ENCODE results near the gene KRTAP10-12. TPM values are rescaled to one million over a fixed set of nuclear protein-coding genes. Genes with fewer than 3 reads are reported as not detected.

KRTAP10-12 gene
- total and polyA plus RNA-seq, 4 experiments from 2014 or later, result not detected

GRCh38 chr21:44691686-44692085 is 5.3 kb upstream of the KRTAP10-12 start:
- Mint-ChIP-seq H3K27ac (peak overlapping the region in 1 of 7 donors; percentile 20), H3K4me1 (peaks cover 1 to 22% (median 8%) of the 10 kb centered on the region in 4 donors), H3K36me3 (peaks cover 2 to 7% of the 10 kb centered on the region in 2 donors), H3K4me3 (no peak overlapping the region), H3K9me3 (peaks cover 2 to 19% (median 10%) of the 10 kb centered on the region in 8 donors), H3K27me3 (peaks cover 7 to 9% of the 10 kb centered on the region in 2 donors)
- H3K9me3 ChIP-seq (ENCODE audit: control insufficient read depth in 1 of 2, low read length in 2 of 2), result no peaks in the 10 kb centered on the region
- ChIA-PET CTCF (ENCODE audit: partially characterized antibody) (interaction anchor here (1.0 to 2.0 kb wide), 2 partner anchors 51 to 181 kb away, joined by 5 to 7 read pairs; no protein-coding TSS in a partner anchor), POLR2A (ENCODE audit: partially characterized antibody) (interaction anchor here (1.5 to 2.2 kb wide), 2 partner anchors 9 to 34 kb away, joined by 4 to 7 read pairs; partner anchors contain the start of genes KRTAP12-1 and KRTAP12-3)
- no peak overlapping the region for H3K4me3 ChIP-seq (ENCODE audit: low read length in 2 of 2)
- H3K36me3 ChIP-seq (ENCODE audit: insufficient read depth, low read length), result no peaks in the 10 kb centered on the region
- intact Hi-C loops (cut with micrococcal nuclease), result no loop called here
- H3K27me3 ChIP-seq (ENCODE audit: insufficient read depth, low read length), result no peaks in the 10 kb centered on the region
- no peak for DNase-seq
- H3K4me1 ChIP-seq (ENCODE audit: insufficient read depth, low read length), result no peaks in the 10 kb centered on the region
- H3K27ac ChIP-seq (ENCODE audit: low read depth, low read length), result no peak overlapping the region

- ChIA-PET POLR2A (ENCODE audit: partially characterized antibody) (interaction anchor here (2.2 kb wide), 1 partner anchor 35 kb away, joined by 7 read pairs; the partner anchor contains the start of gene KRTAP12-3), CTCF (ENCODE audit: partially characterized antibody) (interaction anchor here (2.0 kb wide), 1 partner anchor 183 kb away, joined by 7 read pairs; no protein-coding TSS in a partner anchor)
- H3K9me3 ChIP-seq (ENCODE audit: control insufficient read depth in 1 of 2, low read length in 2 of 2), result no peaks in the 10 kb centered on the region
- DNase-seq, result no peak
- Mint-ChIP-seq H3K4me3 (no peak overlapping the region), H3K27ac (peak overlapping the region in 1 of 7 donors; percentile 16), H3K36me3 (peaks cover 2 to 7% of the 10 kb centered on the region in 2 donors), H3K9me3 (peaks cover 2 to 19% (median 10%) of the 10 kb centered on the region in 8 donors), H3K27me3 (peaks cover 13 to 19% of the 10 kb centered on the region in 2 donors), H3K4me1 (peaks cover 3 to 25% (median 9%) of the 10 kb centered on the region in 4 donors)
- intact Hi-C loops (cut with micrococcal nuclease), result no loop called here
- H3K27me3 ChIP-seq (ENCODE audit: insufficient read depth, low read length), result peaks cover 2% of the 10 kb centered on the region
- H3K36me3 ChIP-seq (ENCODE audit: insufficient read depth, low read length), result no peaks in the 10 kb centered on the region
- H3K4me1 ChIP-seq (ENCODE audit: insufficient read depth, low read length), result no peaks in the 10 kb centered on the region
- H3K27ac ChIP-seq (ENCODE audit: low read depth, low read length), result no peak overlapping the region
- H3K4me3 ChIP-seq (ENCODE audit: low read length in 2 of 2), result no peak overlapping the region
Observed at GRCh38 chr21:44692798-44693512, 4.0 kb upstream of the KRTAP10-12 start.

- H3K4me3 ChIP-seq (ENCODE audit: low read length in 2 of 2), result no peak overlapping the region
- Mint-ChIP-seq H3K36me3 (peaks cover 2 to 7% of the 10 kb centered on the region in 2 donors), H3K27ac (peak overlapping the region in 1 of 7 donors; percentile 70), H3K9me3 (peaks cover 2 to 19% (median 10%) of the 10 kb centered on the region in 8 donors), H3K4me3 (peak overlapping the region in 1 of 8 donors; percentile 26), H3K27me3 (peaks cover 25 to 28% of the 10 kb centered on the region in 2 donors), H3K4me1 (peaks cover 7 to 25% (median 14%) of the 10 kb centered on the region in 4 donors)
- peaks cover 10% of the 10 kb centered on the region for H3K27me3 ChIP-seq (ENCODE audit: insufficient read depth, low read length)
- H3K4me1 ChIP-seq (ENCODE audit: insufficient read depth, low read length), result no peaks in the 10 kb centered on the region
- POLR2A ChIA-PET (ENCODE audit: partially characterized antibody), result interaction anchor here (0.9 to 1.4 kb wide), 3 partner anchors 37 to 76 kb away, joined by 3 to 5 read pairs (median 3); partner anchors contain the start of genes KRTAP12-3 and KRTAP12-4
- CTCF ChIA-PET (ENCODE audit: partially characterized antibody), result interaction anchor here (0.7 to 1.3 kb wide), 2 partner anchors 99 to 147 kb away, joined by 3 read pairs; no protein-coding TSS in a partner anchor
- no peak overlapping the region for H3K27ac ChIP-seq (ENCODE audit: low read depth, low read length)
- intact Hi-C loops (cut with micrococcal nuclease), result no loop called here
- H3K36me3 ChIP-seq (ENCODE audit: insufficient read depth, low read length), result no peaks in the 10 kb centered on the region
- no peak for DNase-seq
- no peaks in the 10 kb centered on the region for H3K9me3 ChIP-seq (ENCODE audit: control insufficient read depth in 1 of 2, low read length in 2 of 2)
Observed at GRCh38 chr21:44694776-44695175, 2.2 kb upstream of the KRTAP10-12 start.

- no peak overlapping the region for H3K27ac ChIP-seq (ENCODE audit: low read depth, low read length)
- Mint-ChIP-seq H3K4me1 (peaks cover 7 to 25% (median 15%) of the 10 kb centered on the region in 4 donors), H3K9me3 (peaks cover 2 to 19% (median 10%) of the 10 kb centered on the region in 8 donors), H3K36me3 (peaks cover 2 to 7% of the 10 kb centered on the region in 2 donors), H3K27me3 (peaks cover 25 to 30% of the 10 kb centered on the region in 2 donors), H3K4me3 (peak overlapping the region in 1 of 8 donors; percentile 31), H3K27ac (no peak overlapping the region)
- intact Hi-C loops (cut with micrococcal nuclease), result no loop called here
- no peaks in the 10 kb centered on the region for H3K36me3 ChIP-seq (ENCODE audit: insufficient read depth, low read length)
- no peaks in the 10 kb centered on the region for H3K9me3 ChIP-seq (ENCODE audit: control insufficient read depth in 1 of 2, low read length in 2 of 2)
- no peak for DNase-seq
- H3K4me3 ChIP-seq (ENCODE audit: low read length in 2 of 2), result no peak overlapping the region
- ChIA-PET CTCF (ENCODE audit: partially characterized antibody) (interaction anchor here (1.3 kb wide), 1 partner anchor 148 kb away, joined by 3 read pairs; no protein-coding TSS in a partner anchor), POLR2A (ENCODE audit: partially characterized antibody) (interaction anchor here (0.9 to 1.4 kb wide), 3 partner anchors 38 to 77 kb away, joined by 3 to 5 read pairs (median 3); partner anchors contain the start of genes KRTAP12-3 and KRTAP12-4)
- H3K4me1 ChIP-seq (ENCODE audit: insufficient read depth, low read length), result no peaks in the 10 kb centered on the region
- H3K27me3 ChIP-seq (ENCODE audit: insufficient read depth, low read length), result peaks cover 10% of the 10 kb centered on the region
Observed at GRCh38 chr21:44695184-44695583, 1.8 kb upstream of the KRTAP10-12 start.

- H3K36me3 ChIP-seq (ENCODE audit: insufficient read depth, low read length), result no peaks in the 10 kb centered on the region
- DNase-seq, result no peak
- ChIA-PET CTCF (ENCODE audit: partially characterized antibody) (interaction anchor here (1.3 kb wide), 1 partner anchor 148 kb away, joined by 3 read pairs; no protein-coding TSS in a partner anchor), POLR2A (ENCODE audit: partially characterized antibody) (interaction anchor here (1.2 to 1.4 kb wide), 3 partner anchors 42 to 77 kb away, joined by 3 to 5 read pairs (median 3); partner anchors contain the start of gene KRTAP12-4)
- peaks cover 10% of the 10 kb centered on the region for H3K27me3 ChIP-seq (ENCODE audit: insufficient read depth, low read length)
- intact Hi-C loops (cut with micrococcal nuclease), result no loop called here
- H3K9me3 ChIP-seq (ENCODE audit: control insufficient read depth in 1 of 2, low read length in 2 of 2), result no peaks in the 10 kb centered on the region
- Mint-ChIP-seq H3K27ac (peak overlapping the region in 1 of 7 donors; percentile 15), H3K36me3 (peaks cover 2 to 7% of the 10 kb centered on the region in 2 donors), H3K27me3 (peaks cover 25 to 31% of the 10 kb centered on the region in 2 donors), H3K9me3 (peaks cover 2 to 19% (median 10%) of the 10 kb centered on the region in 8 donors), H3K4me1 (peaks cover 7 to 25% (median 15%) of the 10 kb centered on the region in 4 donors), H3K4me3 (no peak overlapping the region)
- H3K4me3 ChIP-seq (ENCODE audit: low read length in 2 of 2), result no peak overlapping the region
- no peak overlapping the region for H3K27ac ChIP-seq (ENCODE audit: low read depth, low read length)
- H3K4me1 ChIP-seq (ENCODE audit: insufficient read depth, low read length), result no peaks in the 10 kb centered on the region
Observed at GRCh38 chr21:44695641-44696040, 1.3 kb upstream of the KRTAP10-12 start.

- H3K4me1 Mint-ChIP-seq, result peaks cover 7 to 23% (median 14%) of the 10 kb centered on the region in 4 donors
- intact Hi-C loops (cut with micrococcal nuclease), result no loop called here
- H3K4me1 ChIP-seq (ENCODE audit: insufficient read depth, low read length), result no peaks in the 10 kb centered on the region
- H3K9me3 ChIP-seq (ENCODE audit: control insufficient read depth in 1 of 2, low read length in 2 of 2), result no peaks in the 10 kb centered on the region
- CTCF ChIA-PET (ENCODE audit: partially characterized antibody), result interaction anchor here (1.6 kb wide), 1 partner anchor 186 kb away, joined by 5 read pairs; no protein-coding TSS in a partner anchor
- H3K27me3 ChIP-seq (ENCODE audit: insufficient read depth, low read length), result peaks cover 10% of the 10 kb centered on the region
- H3K36me3 ChIP-seq (ENCODE audit: insufficient read depth, low read length), result no peaks in the 10 kb centered on the region
- no peak overlapping the region for H3K4me3 ChIP-seq (ENCODE audit: low read length in 2 of 2)
- POLR2A ChIA-PET (ENCODE audit: partially characterized antibody), result interaction anchor here (1.2 kb wide), 1 partner anchor 78 kb away, joined by 3 read pairs; no protein-coding TSS in a partner anchor
- peaks cover 30 to 38% of the 10 kb centered on the region in 2 donors for H3K27me3 Mint-ChIP-seq
- peaks cover 2 to 19% (median 10%) of the 10 kb centered on the region in 8 donors for H3K9me3 Mint-ChIP-seq
- H3K4me3 Mint-ChIP-seq, result no peak overlapping the region
- H3K27ac ChIP-seq (ENCODE audit: low read depth, low read length), result no peak overlapping the region
- peaks cover 2 to 7% of the 10 kb centered on the region in 2 donors for H3K36me3 Mint-ChIP-seq
- DNase-seq, result no peak
- H3K27ac Mint-ChIP-seq, result no peak overlapping the region
Observed at GRCh38 chr21:44696572-44696971, 400 bp upstream of the KRTAP10-12 start.

Data from CD4-positive, alpha-beta memory T cell (primary cell).